HEK293T (cell line): ENCODE measurements around the gene GTPBP10.

Source experiments
- CTCF ChIA-PET: fragments of 350-600 bp; formaldehyde crosslinking; extraction: SDS; loops from one replicate; lab custom pipeline; 2021; ENCODE audit warnings: antibody characterized with exemption, inconsistent platforms; lab: Yijun Ruan, JAX
- POLR2A ChIA-PET: fragments of 350-600 bp; formaldehyde crosslinking; extraction: SDS; loops from one replicate; lab custom pipeline; 2020; ENCODE audit warnings: antibody characterized with exemption, inconsistent platforms; lab: Yijun Ruan, JAX
- DNase-seq: peaks from one replicate; pipeline ENCODE4 v3.0.0; 2012; ENCODE audit warnings: mixed read lengths; ENCODE audit errors: extremely low spot score
- ARNT ChIP-seq: fragments of 450-650 bp; IDR thresholded peaks from 2 replicates; pipeline ENCODE4 v1.6.1; 2017; ENCODE audit warnings: mild to moderate bottlenecking
- CTBP1 ChIP-seq: fragments of 450-650 bp; IDR thresholded peaks from 2 replicates; pipeline ENCODE4 v1.6.1; 2016; ENCODE audit warnings: borderline replicate concordance
- FOXK2 ChIP-seq: fragments of 450-650 bp; IDR thresholded peaks from 2 replicates; pipeline ENCODE4 v1.6.1; 2016; ENCODE audit warnings: mild to moderate bottlenecking
- FOXM1 ChIP-seq: fragments of 450-650 bp; IDR thresholded peaks from 2 replicates; pipeline ENCODE4 v1.6.1; 2017; ENCODE audit warnings: mild to moderate bottlenecking, borderline replicate concordance
- HDGF ChIP-seq: fragments of 450-650 bp; IDR thresholded peaks from 2 replicates; pipeline ENCODE4 v1.6.1; 2017; ENCODE audit warnings: antibody characterized with exemption, borderline replicate concordance
- L3MBTL2 ChIP-seq: fragments of 450-650 bp; conservative IDR thresholded peaks from 2 replicates; pipeline ENCODE4 v1.6.1; 2016; ENCODE audit warnings: mild to moderate bottlenecking
- LEF1 ChIP-seq: fragments of 450-650 bp; IDR thresholded peaks from 2 replicates; pipeline ENCODE4 v1.6.1; 2017; ENCODE audit warnings: mild to moderate bottlenecking, borderline replicate concordance
- NFRKB ChIP-seq: fragments of 450-650 bp; IDR thresholded peaks from 2 replicates; pipeline ENCODE4 v1.6.1; 2016; ENCODE audit warnings: mild to moderate bottlenecking, moderate library complexity
- PKNOX1 ChIP-seq: fragments of 450-650 bp; IDR thresholded peaks from 2 replicates; pipeline ENCODE4 v1.6.1; 2016
- SP1 ChIP-seq: fragments of 450-650 bp; IDR thresholded peaks from 2 replicates; pipeline ENCODE4 v1.6.1; 2017
- SUZ12 ChIP-seq: fragments of 450-650 bp; IDR thresholded peaks from 2 replicates; pipeline ENCODE4 v1.6.1; 2016; ENCODE audit warnings: mild to moderate bottlenecking
- TARDBP ChIP-seq: fragments of 450-650 bp; IDR thresholded peaks from 2 replicates; pipeline ENCODE4 v1.6.1; 2016

The GTPBP10 gene

GRCh38 chr7:90425376-90425775 is 78.9 kb downstream of the GTPBP10 start:
- POLR2A ChIA-PET: no interaction called here
- no peak for DNase-seq
- CTCF ChIA-PET: no interaction called here
- TF ChIP-seq SUZ12 (no peak), HDGF (no peak), SP1 (no peak), LEF1 (no peak), ARNT (no peak), PKNOX1 (no peak), FOXK2 (no peak), L3MBTL2 (no peak)

DNA sequence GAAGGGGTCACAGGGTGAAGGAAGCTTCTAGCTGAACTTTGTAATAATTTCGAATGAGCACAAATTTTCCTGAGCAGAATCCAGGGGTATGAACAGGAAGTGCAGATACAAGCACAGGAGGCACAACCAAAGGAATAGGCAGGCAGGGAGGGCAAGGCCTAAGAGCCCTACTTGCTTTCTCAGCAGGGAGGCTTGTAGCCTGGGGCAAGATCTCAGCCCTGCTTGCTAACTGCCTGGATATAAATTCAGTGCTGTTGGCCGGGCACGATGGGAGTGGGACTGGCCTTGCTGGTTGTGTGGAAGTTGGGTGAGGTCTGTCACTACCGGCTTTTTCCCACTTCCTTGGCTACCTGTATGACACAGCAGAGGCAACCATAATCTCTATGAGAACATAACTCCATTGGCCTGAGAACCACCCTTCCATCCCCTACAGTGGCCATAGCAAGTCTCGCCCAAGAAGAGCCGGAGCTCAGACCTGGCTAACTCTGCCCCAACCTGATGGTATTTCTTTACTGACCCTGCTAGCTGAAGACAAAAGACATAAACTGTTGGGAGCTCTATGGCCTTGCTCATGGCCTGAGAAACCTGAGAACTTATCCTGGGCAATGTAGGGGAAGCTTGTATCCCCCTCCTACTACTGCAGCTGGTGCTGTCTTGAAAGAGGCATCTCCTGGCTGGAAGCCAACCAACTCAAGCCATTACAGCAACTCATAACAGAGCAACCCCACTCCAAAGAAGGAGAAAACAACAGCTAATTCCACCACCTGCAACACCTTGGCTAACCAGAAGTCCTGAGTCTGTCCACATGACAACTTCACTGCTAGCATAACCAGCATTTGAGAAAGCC is 84.3 kb downstream of the GTPBP10 start:
- TF ChIP-seq FOXM1: no peak
- no peak for TF ChIP-seq NFRKB
- no peak for DNase-seq
- CTCF ChIA-PET: interaction anchor here (0.9 kb wide), 1 partner anchor 278 kb away, joined by 3 read pairs; no protein-coding TSS in a partner anchor
- POLR2A ChIA-PET: no interaction called here

DNA sequence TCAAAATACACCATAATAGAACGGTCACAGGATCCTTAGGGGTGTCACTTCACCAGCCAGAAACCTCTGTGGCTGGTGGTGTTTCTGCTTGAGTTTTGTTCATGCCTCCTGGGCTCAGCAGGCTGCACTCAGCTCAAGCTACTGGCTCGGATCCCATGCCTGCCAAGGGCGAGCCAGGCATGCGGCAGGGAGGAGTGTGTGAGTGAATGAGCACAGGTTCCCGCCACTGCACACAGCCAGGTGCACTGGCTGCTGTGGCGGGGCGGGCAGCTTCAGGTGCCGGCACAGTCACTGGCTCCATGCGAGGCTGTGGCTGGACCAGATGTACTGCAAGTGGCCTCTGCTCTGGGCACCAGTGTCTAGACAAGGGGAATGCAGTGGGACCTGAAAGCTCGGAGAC is 86.2 kb downstream of the GTPBP10 start:
- CTCF ChIA-PET: interaction anchor here (0.6 kb wide), 1 partner anchor 602 kb away, joined by 3 read pairs; no protein-coding TSS in a partner anchor

DNA sequence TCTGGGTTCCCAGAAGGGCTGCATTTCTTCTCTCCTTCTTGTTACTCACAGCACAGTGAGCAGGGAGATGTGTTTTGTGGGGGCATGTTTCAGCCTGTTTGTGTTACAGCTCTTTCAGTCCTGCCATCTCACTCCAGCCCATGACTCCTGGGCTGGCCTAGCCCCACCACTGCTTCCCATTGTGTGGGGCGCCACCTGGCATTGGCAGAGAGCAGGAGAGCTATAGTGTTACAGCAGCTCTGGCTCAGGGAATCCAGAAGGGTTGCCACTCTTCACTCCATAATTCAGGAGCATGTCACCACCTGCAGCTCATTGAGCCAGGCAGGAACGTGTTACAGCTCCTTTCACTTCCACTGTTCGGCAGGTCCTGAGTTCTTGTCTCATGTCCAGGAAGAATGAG is 86.7 kb downstream of the GTPBP10 start:
- ChIA-PET CTCF (interaction anchor here (0.6 kb wide), 1 partner anchor 601 kb away, joined by 3 read pairs; no protein-coding TSS in a partner anchor), POLR2A (no interaction called here)
- DNase-seq: no peak
- TF ChIP-seq FOXM1 (no peak), LEF1 (no peak), CTBP1 (no peak), SUZ12 (no peak)

More for the DNA sequence above, 86.2 kb downstream of the GTPBP10 start:
- DNase-seq: no peak
- POLR2A ChIA-PET: no interaction called here
- no peak for TF ChIP-seq TARDBP
